Loucy (cell line): ENCODE results near the gene TACR1.

Experiments
- CTCF ChIP-seq: fragments of 200-600 bp; sonication (generic); conservative IDR thresholded peaks from 2 replicates; pipeline ENCODE4 v1.5.1; 2014; ENCODE audit warnings: mild to moderate bottlenecking, antibody characterized with exemption, low read length
- EZH2phosphoT487 ChIP-seq: fragments of 200-600 bp; IDR thresholded peaks from 2 replicates; pipeline ENCODE4 v1.6.1; 2018; ENCODE audit warnings: antibody characterized with exemption, mild to moderate bottlenecking, moderate library complexity, borderline replicate concordance

GRCh38 chr2:75233965-75234364 is 34.6 kb upstream of the TACR1 start:
- no peak for TF ChIP-seq CTCF
- no peak for TF ChIP-seq EZH2phosphoT487
